A673 (cell line): ENCODE results near the gene NEDD4L.

Source experiments
- CTCF ChIP-seq: fragments of 300-800, 200-600 bp; sonication (generic); conservative IDR thresholded peaks from 2 replicates; pipeline ENCODE4 v1.5.1; 2017; ENCODE audit warnings: low read depth, mild to moderate bottlenecking, antibody characterized with exemption, low read length, moderate library complexity, mixed read lengths
- EZH2 ChIP-seq: fragments of 200-600 bp; sonication (generic); IDR thresholded peaks from 2 replicates; pipeline ENCODE4 v1.6.1; 2017; ENCODE audit warnings: borderline replicate concordance, low read depth, mild to moderate bottlenecking, mixed read lengths, antibody characterized with exemption, low read length; ENCODE audit not compliant: poor library complexity, severe bottlenecking

DNA sequence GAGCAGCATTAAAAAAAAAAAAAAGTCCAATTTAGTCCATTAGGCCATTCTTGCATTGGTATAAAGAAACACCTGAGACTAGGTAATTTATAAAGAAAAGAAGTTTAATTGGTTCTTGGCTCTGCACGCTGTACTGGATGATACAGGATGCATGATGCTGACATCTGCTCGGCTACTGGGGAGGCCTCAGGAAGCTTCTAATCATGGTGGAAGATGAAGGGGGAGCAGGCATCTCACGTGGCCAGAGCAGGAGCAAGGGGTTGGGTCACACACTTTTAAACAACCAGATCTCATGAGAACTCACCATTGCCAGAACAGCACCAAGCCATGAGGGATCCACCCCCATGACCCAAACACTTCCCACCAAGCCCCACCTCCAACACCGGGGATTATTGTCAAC is 100.1 kb downstream of the NEDD4L start:
- TF ChIP-seq CTCF (no peak), EZH2 (no peak)
